Placental epithelial cell (primary cell): ENCODE measurements around the gene TMEM35A. TPM values are rescaled to one million over a fixed set of nuclear protein-coding genes. Genes with fewer than 3 reads are reported as not detected.

Source experiments
- total RNA-seq: library from RNA; depleted of rRNA; stranded (reverse); fragments of >200 nt; gene quantifications from 2 replicates; pipeline ENCODE4 v1.2.3, GENCODE V29; 2012

The TMEM35A gene, protein sequence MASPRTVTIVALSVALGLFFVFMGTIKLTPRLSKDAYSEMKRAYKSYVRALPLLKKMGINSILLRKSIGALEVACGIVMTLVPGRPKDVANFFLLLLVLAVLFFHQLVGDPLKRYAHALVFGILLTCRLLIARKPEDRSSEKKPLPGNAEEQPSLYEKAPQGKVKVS
- total RNA-seq: not detected in 2 replicates

DNA sequence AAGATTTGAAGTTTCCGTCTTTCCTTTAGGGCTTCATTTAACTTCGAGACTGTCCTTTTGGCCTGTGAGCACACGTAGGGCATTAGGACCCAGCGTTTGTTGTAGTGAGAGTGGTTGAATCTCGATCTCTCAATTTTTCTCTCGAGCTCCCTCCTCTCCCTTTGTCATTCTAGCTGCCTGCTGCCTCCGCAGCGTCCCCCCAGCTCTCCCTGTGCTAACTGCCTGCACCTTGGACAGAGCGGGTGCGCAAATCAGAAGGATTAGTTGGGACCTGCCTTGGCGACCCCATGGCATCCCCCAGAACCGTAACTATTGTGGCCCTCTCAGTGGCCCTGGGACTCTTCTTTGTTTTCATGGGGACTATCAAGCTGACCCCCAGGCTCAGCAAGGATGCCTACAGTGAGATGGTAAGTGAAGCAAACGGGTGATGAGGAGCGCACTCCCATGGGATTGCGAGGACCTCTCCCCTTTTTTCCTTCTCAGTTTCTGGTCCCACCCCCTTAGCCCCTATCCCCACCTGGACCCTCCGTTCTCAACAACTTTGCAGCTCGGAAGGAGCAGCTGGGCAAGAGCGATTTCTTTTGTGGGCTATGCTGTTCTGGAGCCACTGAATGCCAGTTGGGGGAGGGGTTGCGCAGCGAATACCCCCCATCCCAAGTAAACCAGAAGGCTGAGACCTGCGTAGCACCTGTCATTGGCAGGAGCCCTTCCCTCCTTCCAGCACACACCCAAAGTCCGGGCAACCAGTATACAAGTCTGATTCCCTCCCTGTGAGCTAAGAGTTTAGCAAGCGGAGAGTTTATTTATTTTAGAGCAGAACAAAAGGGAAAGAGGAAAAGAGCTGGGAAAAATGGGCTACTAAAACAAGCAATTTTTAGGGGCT is at the start of gene TMEM35A:
TSS of gene TMEM35A (plus strand) at position 164 of the 883 bp plus-strand sequence. CDS start at position 288, 124 bp downstream.

DNA sequence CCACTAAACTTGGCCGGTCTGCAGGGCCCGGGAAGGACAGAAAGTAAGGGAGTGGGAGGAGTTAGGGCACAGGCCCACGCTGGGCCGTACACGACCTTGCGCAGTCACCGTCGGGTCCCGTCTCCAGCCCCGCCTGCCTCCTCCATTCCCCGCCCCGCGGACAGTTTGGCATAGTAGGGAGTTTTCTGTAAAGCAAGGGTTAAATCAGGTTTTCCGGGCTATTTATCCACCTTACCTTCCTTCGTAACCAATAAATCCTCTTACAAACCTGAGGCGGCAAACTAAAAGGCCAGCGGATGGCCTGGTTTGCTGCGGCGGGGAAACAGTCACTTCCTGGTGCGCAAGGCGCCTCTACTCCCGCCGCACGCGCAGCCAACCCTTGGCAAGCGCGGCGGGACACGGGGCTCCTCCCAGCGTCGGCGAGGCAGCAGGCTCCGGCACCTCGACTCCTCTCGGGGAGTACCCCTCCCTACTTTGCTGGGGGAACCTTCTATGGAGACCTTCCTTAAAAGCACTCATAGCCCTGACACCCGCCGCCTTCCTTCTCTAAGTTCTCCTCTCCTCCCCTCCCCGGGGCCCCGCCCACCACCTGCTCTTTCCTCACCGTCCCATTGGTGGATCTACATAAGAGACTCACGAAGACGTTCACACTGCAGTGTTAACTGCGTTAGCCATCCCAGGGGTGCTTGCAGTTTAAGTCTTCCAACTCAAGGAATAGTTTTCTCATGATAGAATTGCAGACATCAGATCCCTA is 27.0 kb upstream of the TMEM35A start, which contains the start of gene TRMT2B:
TSS of gene TRMT2B (minus strand) at position 563 of the 754 bp plus-strand sequence. CDS start 9,822 bp downstream, outside the sequence.

DNA sequence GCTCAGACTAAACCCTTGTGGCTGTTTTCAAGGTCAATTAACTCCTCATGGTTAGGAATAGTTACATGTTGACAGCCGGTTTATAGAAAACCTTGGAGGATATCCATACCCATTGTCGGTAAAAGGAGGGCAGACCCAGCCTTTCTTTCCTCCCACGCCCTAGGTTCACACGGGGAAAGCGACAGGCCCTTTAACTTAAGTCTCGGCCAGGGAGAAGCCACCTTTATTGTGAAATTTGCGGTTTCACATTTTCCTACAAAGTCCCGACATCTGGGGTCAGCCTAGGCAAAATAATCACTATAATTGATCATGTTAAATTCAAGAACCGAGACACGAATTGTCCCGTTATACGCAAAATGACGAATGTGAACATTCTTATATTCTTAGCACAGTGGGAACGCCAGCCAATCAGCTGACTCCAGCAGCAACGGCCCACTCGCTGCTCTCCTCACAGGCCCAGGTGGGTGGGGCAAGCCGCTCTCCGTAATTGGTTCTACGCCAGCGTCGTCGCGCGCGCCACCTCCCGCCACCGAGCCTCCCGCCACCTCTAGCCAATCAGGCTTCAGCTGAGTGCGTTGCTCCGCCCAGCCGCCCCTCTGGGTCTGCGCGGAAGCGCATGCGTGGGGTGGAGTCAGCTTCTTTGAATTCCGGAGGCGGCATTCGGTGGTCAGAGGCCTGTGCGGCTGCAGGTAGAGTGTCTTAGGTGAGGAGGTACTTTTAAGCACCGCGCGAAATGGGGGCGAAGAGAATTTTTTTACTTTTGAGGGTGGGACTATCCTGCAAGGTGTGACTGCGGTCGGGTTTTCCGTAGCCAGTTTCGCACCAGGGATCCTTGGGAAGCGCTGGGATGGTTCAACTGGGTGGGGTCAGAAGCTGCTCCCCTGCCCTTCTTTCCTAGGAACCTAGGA is 19.1 kb downstream of the TMEM35A start, which contains the start of gene CENPI:
TSS of gene CENPI (plus strand) at position 659 of the 908 bp plus-strand sequence. CDS start 2,867 bp downstream, outside the sequence.

Other genes with a start within 250 kb of the TMEM35A start
- 0.11 TPM in 1 of 2 replicates, not detected in the other for gene NOX1, start 204.5 kb upstream of the TMEM35A start, total RNA-seq
- gene XKRX, start 150.0 kb upstream of the TMEM35A start, total RNA-seq: 0.79 TPM in 1 of 2 replicates, not detected in the other
- gene ARL13A, start 109.2 kb upstream of the TMEM35A start, total RNA-seq: not detected in 2 replicates
- gene TRMT2B, start 26.8 kb upstream of the TMEM35A start, total RNA-seq: 7.5 and 12.7 TPM in 2 replicates
- 6.3 and 7.4 TPM in 2 replicates for gene CENPI, start 19.3 kb downstream of the TMEM35A start, total RNA-seq
- gene DRP2, start 140.9 kb downstream of the TMEM35A start, total RNA-seq: under 0.01 and 0.11 TPM in 2 replicates
- gene TAF7L, start 212.5 kb downstream of the TMEM35A start, total RNA-seq: under 0.01 TPM in 1 of 2 replicates, not detected in the other